Left ventricle myocardium inferior (tissue), 1 donor: ENCODE measurements around the gene PCDHGA6. TPM values are rescaled to one million over a fixed set of nuclear protein-coding genes. Genes with fewer than 3 reads are reported as not detected.

Source experiments
- total RNA-seq: library from RNA; stranded (reverse); fragmentation: NEBNext Ultra II Directional; extraction: Animal tissue kit (Norgen Biotek cat#: 25700); gene quantifications from one replicate; pipeline ENCODE4 v1.2.1, GENCODE V29; 2021
- donor health status: DM: no; HTN: yes; CAD: no; lungs with severe emphysema.

PCDHGA6 gene
- total RNA-seq, 1 donor from 2014 or later: 5.6 TPM

Other genes with a start within 250 kb of the PCDHGA6 start
- 2.3 TPM for gene PCDHB5, start 238.7 kb upstream of the PCDHGA6 start, total RNA-seq
- 0.14 TPM for gene PCDHB6, start 223.8 kb upstream of the PCDHGA6 start, total RNA-seq
- gene PCDHB7, start 201.2 kb upstream of the PCDHGA6 start, total RNA-seq: 0.55 TPM
- gene PCDHB8, start 196.1 kb upstream of the PCDHGA6 start, total RNA-seq: 2.1 TPM
- gene PCDHB16, start 191.5 kb upstream of the PCDHGA6 start, total RNA-seq: 1.4 TPM
- gene PCDHB9, start 186.7 kb upstream of the PCDHGA6 start, total RNA-seq: 1.2 TPM
- 0.63 TPM for gene PCDHB10, start 181.5 kb upstream of the PCDHGA6 start, total RNA-seq
- 0.77 TPM for gene PCDHB11, start 174.3 kb upstream of the PCDHGA6 start, total RNA-seq
- 0.69 TPM for gene PCDHB12, start 165.2 kb upstream of the PCDHGA6 start, total RNA-seq
- gene PCDHB13, start 160.0 kb upstream of the PCDHGA6 start, total RNA-seq: 2.5 TPM
- gene PCDHB14, start 150.5 kb upstream of the PCDHGA6 start, total RNA-seq: 1.9 TPM
- 2.8 TPM for gene PCDHB15, start 128.5 kb upstream of the PCDHGA6 start, total RNA-seq
- gene SLC25A2, start 69.8 kb upstream of the PCDHGA6 start, total RNA-seq: not detected
- 108 TPM for gene TAF7, start 53.1 kb upstream of the PCDHGA6 start, total RNA-seq
- gene PCDHGA1, start 43.4 kb upstream of the PCDHGA6 start, total RNA-seq: 3.1 TPM
- gene PCDHGA2, start 35.1 kb upstream of the PCDHGA6 start, total RNA-seq: 7.8 TPM
- 12.2 TPM for gene PCDHGA3, start 30.1 kb upstream of the PCDHGA6 start, total RNA-seq
- 5.7 TPM for gene PCDHGB1, start 23.8 kb upstream of the PCDHGA6 start, total RNA-seq
- 7.3 TPM for gene PCDHGA4, start 18.9 kb upstream of the PCDHGA6 start, total RNA-seq
- 8.8 TPM for gene PCDHGB2, start 13.9 kb upstream of the PCDHGA6 start, total RNA-seq
- 4.9 TPM for gene PCDHGA5, start 9.7 kb upstream of the PCDHGA6 start, total RNA-seq
- gene PCDHGB3, start 3.6 kb upstream of the PCDHGA6 start, total RNA-seq: 6.3 TPM
- gene PCDHGA7, start 8.9 kb downstream of the PCDHGA6 start, total RNA-seq: 5.8 TPM
- gene PCDHGB4, start 13.8 kb downstream of the PCDHGA6 start, total RNA-seq: 4.2 TPM
- gene PCDHGA8, start 18.7 kb downstream of the PCDHGA6 start, total RNA-seq: 8.5 TPM
- 6.0 TPM for gene PCDHGB5, start 24.1 kb downstream of the PCDHGA6 start, total RNA-seq
- 3.9 TPM for gene PCDHGA9, start 28.9 kb downstream of the PCDHGA6 start, total RNA-seq
- 5.0 TPM for gene PCDHGB6, start 34.1 kb downstream of the PCDHGA6 start, total RNA-seq
- 5.0 TPM for gene PCDHGA10, start 39.1 kb downstream of the PCDHGA6 start, total RNA-seq
- gene PCDHGB7, start 43.8 kb downstream of the PCDHGA6 start, total RNA-seq: 7.9 TPM
- 3.8 TPM for gene PCDHGA11, start 47.2 kb downstream of the PCDHGA6 start, total RNA-seq
- 4.8 TPM for gene PCDHGA12, start 56.6 kb downstream of the PCDHGA6 start, total RNA-seq
- 15.6 TPM for gene PCDHGC3, start 102.1 kb downstream of the PCDHGA6 start, total RNA-seq
- gene PCDHGC4, start 111.1 kb downstream of the PCDHGA6 start, total RNA-seq: 1.8 TPM
- 2.9 TPM for gene PCDHGC5, start 115.2 kb downstream of the PCDHGA6 start, total RNA-seq
- 53.1 TPM for gene DIAPH1, start 245.1 kb downstream of the PCDHGA6 start, total RNA-seq